Psoas muscle (tissue), 8 donors: Measurements from ENCODE around the gene POLE. TPM values are rescaled to one million over a fixed set of nuclear protein-coding genes. Genes with fewer than 3 reads are reported as not detected.
A peak's percentile ranks its signal among the peaks of the same experiment; 100 is the strongest.

Experiments used
- ATAC-seq, 4 donors: fragments of 200-7000 bp; cut with Tn5 transposase; one replicate each; pipeline ENCODE4 v1.9.1; 2020; ENCODE audit warnings: moderate library complexity in 3 of 4, mild to moderate bottlenecking in 2 of 4
- DNase-seq, 2 donors: peaks; one replicate each; pipeline ENCODE4 v3.0.0-alpha.2; 2020
- H3K27ac ChIP-seq: fragments of 200-600 bp; one replicate; pipeline ENCODE4 v1.8.0; 2022
- H3K27me3 ChIP-seq, 3 donors: fragments of 200-600 bp in 1 of 3; one replicate each; pipeline versions ENCODE4 v1.6.1 to v1.8.0; 2013 to 2022; ENCODE audit warnings: low read length in 2 of 3, mild to moderate bottlenecking in 2 of 3, moderate library complexity in 1 of 3; ENCODE audit not compliant: insufficient read depth in 3 of 3
- H3K36me3 ChIP-seq, 2 donors: fragments of 200-600 bp in 1 of 2; one replicate each; pipeline versions ENCODE4 v1.6.1 to v1.8.0; 2013 to 2022; ENCODE audit warnings: low read depth in 1 of 2, mild to moderate bottlenecking in 1 of 2, moderate library complexity in 1 of 2; ENCODE audit not compliant: insufficient read depth in 1 of 2
- H3K4me1 ChIP-seq: fragments of 200-600 bp; one replicate; pipeline ENCODE4 v1.8.0; 2022
- H3K4me3 ChIP-seq: fragments of 200-600 bp; one replicate; pipeline ENCODE4 v1.8.0; 2022; ENCODE audit warnings: mild to moderate bottlenecking
- H3K9me3 ChIP-seq: fragments of 200-600 bp; one replicate; pipeline ENCODE4 v1.8.0; 2022
- CTCF ChIP-seq: fragments of 200-600 bp; IDR thresholded peaks from one replicate; pipeline ENCODE4 v1.8.0; 2022; ENCODE audit warnings: antibody characterized with exemption
- WGBS, 3 donors: extraction: QIAGEN DNeasy Blood & Tissue Kit; methylation state at CpG; one replicate each; pipeline versions ENCODE4 v1.1.6 to v1.1.7; 2013; 5-methylcytosine and 5-hydroxymethylcytosine counted together
- intact Hi-C, 2 donors: fragments of 100-400 bp; cut with DNase I; formaldehyde crosslinking; loops; one replicate each; pipeline versions ENCODE4 v1.11.0 to v1.14.2; 2022
- polyA plus RNA-seq, 3 donors: library from polyadenylated mRNA; stranded (reverse); fragments of 200-250 nt; gene quantifications; one replicate each; pipeline ENCODE4 v1.2.3, GENCODE V29; 2013
- total RNA-seq, 4 donors: library from RNA; stranded (reverse); fragmentation: NEBNext Ultra II Directional in 2 of 4; extraction: Animal tissue kit (Norgen Biotek cat#: 25700) in 2 of 4; gene quantifications; one replicate each; pipeline versions ENCODE4 v1.2.1 to v1.2.4, GENCODE V29; 2021 to 2023
- donor health status: healthy with polysubstance abuse.
- donor health status: DM: no; HTN: no; CAD: no; lungs with moderate emphysema.
- donor health status: Bipolar disorder and iron deficiency.
- donor health status: healthy.
- donor health status: DM: yes; HTN: yes; CAD: no.
- donor health status: DM: no; HTN: no; CAD: no.
- donor health status: DM: no; HTN: no; CAD: no.
- donor health status: DM: yes; HTN: yes; CAD: no.

The POLE gene
- total and polyA plus RNA-seq, 7 donors, result 4.2 to 15.1 (median 6.7) TPM

GRCh38 chr12:132710043-132710404, 22.9 kb upstream of the POLE start:
- Histone ChIP-seq H3K9me3 (no peaks in the 10 kb centered on the region), H3K4me3 (peak overlapping the region; percentile 93), H3K36me3 (peaks cover 4 to 13% of the 10 kb centered on the region in 2 donors), H3K4me1 (peaks cover 11% of the 10 kb centered on the region), H3K27ac (peak overlapping the region; percentile 93), H3K27me3 (no peaks in the 10 kb centered on the region)
- ATAC-seq (peak; percentile 30 to 57 (median 34)), DNase-seq (no peak)
- intact Hi-C loops, result no loop called here
- TF ChIP-seq CTCF, result no peak
- WGBS, 3 donors, result 0 to 1% (median 1%) methylated on average over 26 of the region's 26 CpGs

- ATAC-seq (no peak), DNase-seq (no peak)
- H3K4me1 ChIP-seq, result peaks cover 11% of the 10 kb centered on the region
- H3K9me3 ChIP-seq, result no peaks in the 10 kb centered on the region
- intact Hi-C loops, result no loop called here
- H3K27me3 ChIP-seq, result no peaks in the 10 kb centered on the region
- H3K36me3 ChIP-seq, result peaks cover 0 to 18% of the 10 kb centered on the region in 2 donors
- no peak overlapping the region for H3K4me3 ChIP-seq
- no peak for TF ChIP-seq CTCF
- no peak overlapping the region for H3K27ac ChIP-seq
- 69 to 81% (median 75%) methylated on average over 2 of the region's 2 CpGs for WGBS, 3 donors
Measured at GRCh38 chr12:132708150-132708549, 21.0 kb upstream of the POLE start.

- peaks cover 0 to 22% of the 10 kb centered on the region in 2 donors for H3K36me3 ChIP-seq
- H3K4me3 ChIP-seq, result no peak overlapping the region
- no peaks in the 10 kb centered on the region for H3K9me3 ChIP-seq
- H3K4me1 ChIP-seq, result peaks cover 9% of the 10 kb centered on the region
- no peak for ATAC-seq
- H3K27ac ChIP-seq, result no peak overlapping the region
- intact Hi-C loops, result no loop called here
- TF ChIP-seq CTCF, result no peak
- 92 to 94% (median 94%) methylated on average over 6 of the region's 6 CpGs for WGBS, 3 donors
- no peak for DNase-seq
- H3K27me3 ChIP-seq, result no peaks in the 10 kb centered on the region
Measured at GRCh38 chr12:132707241-132707640, 20.1 kb upstream of the POLE start.

- no peak overlapping the region for H3K27ac ChIP-seq
- no peaks in the 10 kb centered on the region for H3K4me1 ChIP-seq
- DNase-seq (no peak), ATAC-seq (no peak)
- H3K4me3 ChIP-seq, result no peak overlapping the region
- H3K36me3 ChIP-seq, result peaks cover 0 to 44% of the 10 kb centered on the region in 2 donors
- H3K27me3 ChIP-seq, result no peaks in the 10 kb centered on the region
- WGBS, 3 donors, result 94 to 96% (median 95%) methylated on average over 9 of the region's 9 CpGs
- TF ChIP-seq CTCF, result no peak
- intact Hi-C loops, result no loop called here
- no peaks in the 10 kb centered on the region for H3K9me3 ChIP-seq
Measured at GRCh38 chr12:132703641-132704040, 16.5 kb upstream of the POLE start.

- no peak for TF ChIP-seq CTCF
- Histone ChIP-seq H3K36me3 (peaks cover 0 to 54% of the 10 kb centered on the region in 2 donors), H3K4me1 (no peaks in the 10 kb centered on the region), H3K27me3 (no peaks in the 10 kb centered on the region), H3K9me3 (no peaks in the 10 kb centered on the region), H3K4me3 (no peak overlapping the region), H3K27ac (no peak overlapping the region)
- 65 to 78% (median 69%) methylated on average over 4 of the region's 4 CpGs for WGBS, 3 donors
- no peak for DNase-seq
- intact Hi-C loops, result no loop called here
- peak in 1 of 4 donors; percentile 28 for ATAC-seq
Measured at GRCh38 chr12:132702640-132703039, 15.5 kb upstream of the POLE start.
